Pancreas (tissue), 10 donors: ENCODE data around the gene ZNF20. TPM values are rescaled to one million over a fixed set of nuclear protein-coding genes. Genes with fewer than 3 reads are reported as not detected.
A peak's percentile ranks its signal among the peaks of the same experiment; 100 is the strongest.

Experiments used
- ATAC-seq, 4 donors: fragments of 200-7000 bp; cut with Tn5 transposase; one replicate each; pipeline versions ENCODE4 v1.8.0 to v1.9.1; 2020; ENCODE audit warnings: mild to moderate bottlenecking in 4 of 4, moderate library complexity in 4 of 4
- DNase-seq, 6 donors: peaks; one replicate each; pipeline ENCODE4 v3.0.0-alpha.2; 2020
- FAIRE-seq: peaks from 2 replicates; lab custom pipeline; 2012; peaks lifted over from hg19 to GRCh38; lab: Jason Lieb, UNC
- H3K27ac ChIP-seq, 4 donors: fragments of 200-600 bp; sonication (generic); 1 replicate in 3 of 4; 2 replicates in 1 of 4; pipeline versions ENCODE4 v1.5.0 to v1.8.0; 2020
- H3K27me3 ChIP-seq, 4 donors: fragments of 200-600 bp; one replicate each; pipeline ENCODE4 v1.8.0; 2021
- H3K36me3 ChIP-seq, 3 donors: fragments of 200-600 bp; sonication (generic) in 1 of 3; one replicate each; pipeline versions ENCODE4 v1.5.0 to v1.8.0; 2020 to 2021
- H3K4me1 ChIP-seq, 3 donors: fragments of 200-600 bp; one replicate each; pipeline ENCODE4 v1.8.0; 2021
- H3K4me3 ChIP-seq, 4 donors: fragments of 200-600 bp; sonication (generic) in 2 of 4; one replicate each; pipeline versions ENCODE4 v1.5.0 to v1.8.0; 2020 to 2021
- H3K9me3 ChIP-seq, 4 donors: fragments of 200-600 bp; one replicate each; pipeline ENCODE4 v1.8.0; 2021
- CTCF ChIP-seq, 4 donors: fragments of 200-600 bp; sonication (generic) in 3 of 4; IDR thresholded peaks; one replicate each; pipeline versions ENCODE4 v1.5.0 to v1.8.0; 2021; ENCODE audit warnings: antibody characterized with exemption in 4 of 4
- WGBS, 2 donors: extraction: QIAGEN DNeasy Blood & Tissue Kit; methylation state at CpG; one replicate each; pipeline ENCODE4 v1.1.7; 2013; 5-methylcytosine and 5-hydroxymethylcytosine counted together
- intact Hi-C, 3 donors: fragments of 100-400 bp; cut with DNase I; formaldehyde crosslinking; loops; one replicate each; pipeline versions ENCODE4 v1.11.1 to v1.14.2; 2022
- polyA plus RNA-seq, 2 donors: library from polyadenylated mRNA; stranded (reverse); fragments of 200-250 nt; gene quantifications; one replicate each; pipeline ENCODE4 v1.2.3, GENCODE V29; 2013
- total RNA-seq, 6 donors: library from RNA; stranded (reverse); fragmentation: NEBNext Ultra II Directional in 4 of 6; extraction: Animal tissue kit (Norgen Biotek cat#: 25700) in 4 of 6; gene quantifications; one replicate each; pipeline versions ENCODE4 v1.2.1 to v1.2.4, GENCODE V29; 2021 to 2023
- donor health status: healthy with polysubstance abuse.
- donor health status: DM: no; HTN: no; CAD: no; lungs with moderate emphysema.
- donor health status: DM: no; HTN: no; CAD: no.
- donor health status: control.
- donor health status: control.
- donor health status: Bipolar disorder and iron deficiency.
- donor health status: DM: yes; HTN: yes; CAD: no.
- donor health status: DM: no; HTN: no; CAD: no.
- donor health status: DM: no; HTN: no; CAD: no.
- donor health status: DM: yes; HTN: yes; CAD: no.

Gene ZNF20
- total and polyA plus RNA-seq, 8 donors: 0.63 to 3.3 (median 2.1) TPM

GRCh38 chr19:12163826-12164225, 23.7 kb upstream of the ZNF20 start:
- TF ChIP-seq CTCF (IDR thresholded peaks at IDR 0.05): no peak
- Histone ChIP-seq H3K4me3 (peak overlapping the region; percentile 61 to 96 (median 84)), H3K36me3 (no peaks in the 10 kb centered on the region), H3K27ac (peak overlapping the region in 3 of 4 donors; percentile 84 to 95 (median 87)), H3K27me3 (no peaks in the 10 kb centered on the region), H3K9me3 (no peaks in the 10 kb centered on the region), H3K4me1 (peaks cover 4 to 19% (median 6%) of the 10 kb centered on the region in 3 donors)
- ATAC-seq (no peak), FAIRE-seq (no peak), DNase-seq (no peak)
- 1 to 11% methylated on average over 2 of the region's 2 CpGs for WGBS, 2 donors
- intact Hi-C loops: no loop called here

DNA sequence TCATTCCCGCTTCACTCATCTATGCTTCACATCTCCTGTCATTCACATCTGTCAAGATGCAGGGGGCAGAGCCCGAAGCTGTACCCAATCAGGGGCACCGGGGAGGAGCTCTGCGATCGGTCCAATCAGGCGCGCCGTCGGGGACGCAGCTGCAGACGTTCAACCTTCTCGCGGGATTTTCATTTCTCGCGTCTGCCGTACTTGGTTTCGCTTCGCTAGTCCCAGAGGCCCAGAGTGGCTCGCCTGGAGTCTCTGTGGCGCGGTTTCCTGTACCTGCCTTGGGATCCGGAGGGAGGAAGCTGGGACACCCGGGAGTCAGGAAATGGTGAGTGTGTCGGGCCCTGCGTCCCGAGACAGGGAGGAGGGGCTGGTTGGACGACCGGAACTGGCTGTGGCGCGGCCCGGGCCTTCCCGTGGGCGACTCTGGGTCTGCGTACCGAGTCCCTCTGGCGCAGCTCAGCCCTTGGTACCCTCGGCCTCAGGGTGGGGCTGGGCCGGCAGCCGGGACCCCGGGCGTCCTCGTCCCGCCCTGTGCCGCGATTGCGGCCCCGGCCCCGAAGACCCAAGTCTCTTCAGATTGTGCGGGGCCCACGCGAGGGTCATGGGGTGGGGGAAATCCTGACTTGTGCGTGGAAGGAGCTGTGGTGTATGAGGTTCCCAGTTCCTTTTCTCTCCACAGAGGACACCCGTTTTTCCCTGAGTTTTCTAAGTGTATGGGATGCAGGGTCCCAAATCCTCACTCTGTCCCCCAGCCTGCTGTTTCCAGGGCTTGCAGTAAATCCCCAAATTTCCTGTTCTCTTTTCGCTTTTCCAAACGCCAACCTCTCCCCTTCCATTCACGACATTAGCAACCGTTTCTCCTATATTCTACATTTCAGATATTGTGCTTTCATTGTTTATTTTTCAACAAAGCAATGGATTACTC, 23.0 kb upstream of the ZNF20 start, which contains the start of gene ZNF136:
ZNF136 (plus strand) TSS at position 215 of the 925 bp plus-strand sequence; CDS start at position 323, 108 bp downstream.
- intact Hi-C loops: no loop called here
- H3K27me3 ChIP-seq: no peaks in the 10 kb centered on the region
- FAIRE-seq (peak; percentile 37), ATAC-seq (peak; percentile 98 to 100 (median 98)), DNase-seq (peak; percentile 90 to 96 (median 92))
- no peaks in the 10 kb centered on the region for H3K36me3 ChIP-seq
- peak within 1 kb of the TSS; percentile 61 to 96 (median 84) for H3K4me3 ChIP-seq
- no peaks in the 10 kb centered on the region for H3K9me3 ChIP-seq
- WGBS, 2 donors: 0 to 1% methylated on average over 56 to 57 of the region's 57 CpGs
- H3K4me1 ChIP-seq: peaks cover 4 to 19% (median 6%) of the 10 kb centered on the region in 3 donors
- peak within 1 kb of the TSS; percentile 84 to 95 (median 88) for H3K27ac ChIP-seq
- TF ChIP-seq CTCF (IDR thresholded peaks at IDR 0.05): no peak

GRCh38 chr19:12162513-12162881, 22.3 kb upstream of the ZNF20 start:
- no peaks in the 10 kb centered on the region for H3K27me3 ChIP-seq
- peak overlapping the region; percentile 61 to 96 (median 84) for H3K4me3 ChIP-seq
- no peaks in the 10 kb centered on the region for H3K9me3 ChIP-seq
- intact Hi-C loops: no loop called here
- peak overlapping the region in 3 of 4 donors; percentile 84 to 95 (median 89) for H3K27ac ChIP-seq
- no peak for DNase-seq
- peaks cover 4 to 19% (median 6%) of the 10 kb centered on the region in 3 donors for H3K4me1 ChIP-seq
- no peak for TF ChIP-seq CTCF (IDR thresholded peaks at IDR 0.05)
- H3K36me3 ChIP-seq: no peaks in the 10 kb centered on the region
- FAIRE-seq: no peak
- ATAC-seq: no peak
- 15 to 17% methylated on average over 8 of the region's 8 CpGs for WGBS, 2 donors

DNA sequence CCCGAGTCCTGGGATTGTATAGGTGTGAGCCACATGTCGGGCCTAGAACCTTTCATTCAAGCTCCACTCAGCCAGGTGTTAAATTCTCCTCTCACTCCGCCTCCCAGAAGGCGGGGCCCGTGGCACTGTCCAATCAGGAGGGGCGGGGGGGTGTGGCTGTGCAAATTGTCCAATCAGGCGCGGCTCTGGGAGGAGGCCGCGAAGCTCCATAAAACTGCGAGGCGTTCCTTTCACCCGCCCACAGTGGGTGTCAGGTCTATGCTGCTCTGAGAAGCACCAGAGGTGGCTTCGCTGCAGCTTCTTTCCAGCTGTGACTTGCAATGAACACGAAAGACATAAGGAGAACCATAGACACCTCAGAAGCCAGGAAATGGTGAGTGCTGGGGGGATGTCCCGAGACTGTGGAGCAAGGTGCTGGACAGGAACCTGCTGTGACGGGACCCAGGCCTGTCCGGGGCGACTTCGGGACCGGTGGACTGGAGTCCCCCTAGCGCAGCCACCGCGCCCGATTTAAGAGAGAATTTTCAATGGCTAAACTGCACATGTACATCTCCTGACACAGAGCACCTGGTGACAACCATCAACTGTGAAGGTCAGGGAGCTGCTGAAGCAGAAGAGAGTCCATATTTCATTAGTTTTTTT, 19.7 kb upstream of the ZNF20 start:
- WGBS, 2 donors: 90 to 91% methylated on average over 25 of the region's 25 CpGs
- peaks cover 4 to 17% (median 9%) of the 10 kb centered on the region in 3 donors for H3K4me1 ChIP-seq
- H3K27ac ChIP-seq: no peak overlapping the region
- FAIRE-seq (no peak), ATAC-seq (no peak), DNase-seq (no peak)
- no peaks in the 10 kb centered on the region for H3K27me3 ChIP-seq
- intact Hi-C loops: no loop called here
- H3K4me3 ChIP-seq: no peak overlapping the region
- H3K9me3 ChIP-seq: no peaks in the 10 kb centered on the region
- no peak for TF ChIP-seq CTCF (IDR thresholded peaks at IDR 0.05)
- no peaks in the 10 kb centered on the region for H3K36me3 ChIP-seq
